ENCODE data around the gene PACRG.

Gene PACRG

GRCh38 chr6:163146036-163146435 is 418.3 kb downstream of the PACRG start:
- in situ Hi-C loops (cut with HindIII; ENCODE audit: low pct_unique_long_range_greater_than_20kb, low sequenced_read_pairs), result no loop called here
- TF ChIP-seq JUND (IDR thresholded peaks at IDR 0.05; ENCODE audit: low read depth), result no peak

DNA sequence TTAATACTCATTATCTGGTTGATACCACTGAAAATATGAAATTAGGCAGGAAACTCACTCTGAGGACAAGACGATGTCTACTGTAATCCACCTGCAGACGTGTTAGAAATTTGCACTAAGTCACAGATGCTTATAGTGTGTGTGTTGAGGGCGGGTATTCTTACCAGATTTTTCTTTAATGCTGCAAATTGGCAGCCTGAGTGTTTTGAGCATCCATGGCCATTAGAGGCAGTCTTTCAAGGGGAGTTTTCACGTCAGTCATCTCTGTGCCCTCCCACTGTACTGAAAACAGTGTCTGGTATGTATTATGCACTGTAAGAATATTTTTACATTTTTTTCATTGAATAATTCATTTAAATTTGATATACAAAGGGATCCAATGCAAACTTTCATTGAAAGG is 420.2 kb downstream of the PACRG start:
- DNase-seq (ENCODE audit: low read depth in 1 of 2, low spot score in 1 of 2), result peak; percentile 9 to 24
- no peak for TF ChIP-seq JUND (IDR thresholded peaks at IDR 0.05; ENCODE audit: low read depth)
- in situ Hi-C loops (cut with HindIII; ENCODE audit: low pct_unique_long_range_greater_than_20kb, low sequenced_read_pairs), result no loop called here

More at GRCh38 chr6:163146036-163146435, 418.3 kb downstream of the PACRG start:
- no peak for DNase-seq (ENCODE audit: low read depth in 1 of 2, low spot score in 1 of 2)

GRCh38 chr6:163148451-163149278 is 420.9 kb downstream of the PACRG start:
- TF ChIP-seq JUND (IDR thresholded peaks at IDR 0.05; ENCODE audit: low read depth), result no peak
- no peak for DNase-seq (ENCODE audit: low read depth in 1 of 2, low spot score in 1 of 2)
- in situ Hi-C loops (cut with HindIII; ENCODE audit: low pct_unique_long_range_greater_than_20kb, low sequenced_read_pairs), result no loop called here

DNA sequence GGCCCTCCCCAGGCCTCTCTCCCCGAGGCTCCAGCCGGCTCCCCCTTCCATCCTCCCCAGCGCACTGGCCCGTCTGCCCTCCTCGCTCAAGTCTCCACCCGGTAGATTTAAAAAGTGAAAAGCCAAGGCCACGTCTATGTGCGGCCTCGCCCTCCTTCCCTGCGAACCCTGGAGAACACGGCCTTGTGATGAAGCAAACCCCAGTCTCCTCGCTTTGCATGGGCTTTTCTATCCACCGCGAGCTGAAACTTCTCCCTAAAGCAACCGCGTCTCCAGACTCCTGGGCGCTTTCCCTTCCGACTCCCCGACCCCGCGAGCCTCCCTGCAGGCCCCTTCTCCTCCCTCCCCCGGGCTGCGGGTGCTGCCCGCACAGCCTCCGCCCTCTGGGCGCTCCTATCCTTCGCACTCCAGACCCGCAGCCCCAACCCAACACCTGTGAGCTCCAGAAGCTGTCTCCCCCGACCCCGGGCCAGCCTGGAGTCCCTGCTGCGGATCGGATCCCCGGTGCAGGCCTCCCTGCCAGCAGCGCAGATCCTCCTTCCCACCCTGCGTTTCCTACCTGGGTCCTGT is 421.6 kb downstream of the PACRG start:
- no peak for TF ChIP-seq JUND (IDR thresholded peaks at IDR 0.05; ENCODE audit: low read depth)
- no peak for DNase-seq (ENCODE audit: low read depth in 1 of 2, low spot score in 1 of 2)
- in situ Hi-C loops (cut with HindIII; ENCODE audit: low pct_unique_long_range_greater_than_20kb, low sequenced_read_pairs), result no loop called here

DNA sequence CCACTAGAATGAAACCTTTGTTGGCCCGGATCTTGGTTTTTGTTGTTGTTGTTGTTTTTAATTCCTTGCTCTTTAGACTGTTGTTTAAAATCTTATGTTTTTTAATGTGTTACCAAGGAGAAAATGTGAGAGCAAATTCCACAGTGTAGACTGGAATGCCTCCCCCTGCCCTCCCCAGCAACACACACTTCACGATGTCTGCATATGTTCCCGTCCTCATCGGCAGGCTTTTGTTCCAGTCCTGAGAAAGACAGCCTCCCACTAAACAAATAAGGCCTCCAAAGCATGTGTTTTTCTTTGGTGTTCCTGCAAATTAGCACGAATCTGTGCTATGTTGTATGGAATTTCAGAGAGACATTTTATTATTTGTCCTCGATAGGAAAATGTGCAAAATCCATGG is 423.4 kb downstream of the PACRG start:
- in situ Hi-C loops (cut with HindIII; ENCODE audit: low pct_unique_long_range_greater_than_20kb, low sequenced_read_pairs), result no loop called here
- DNase-seq (ENCODE audit: low read depth in 1 of 2, low spot score in 1 of 2), result no peak
- TF ChIP-seq JUND (IDR thresholded peaks at IDR 0.05; ENCODE audit: low read depth), result no peak

GRCh38 chr6:163152701-163153100 is 424.9 kb downstream of the PACRG start:
- in situ Hi-C loops (cut with HindIII; ENCODE audit: low pct_unique_long_range_greater_than_20kb, low sequenced_read_pairs), result no loop called here
- no peak for DNase-seq (ENCODE audit: low read depth in 1 of 2, low spot score in 1 of 2)
- no peak for TF ChIP-seq JUND (IDR thresholded peaks at IDR 0.05; ENCODE audit: low read depth)

GRCh38 chr6:163159110-163159509 is 431.3 kb downstream of the PACRG start:
- DNase-seq (ENCODE audit: low read depth in 1 of 2, low spot score in 1 of 2), result no peak
- no peak for TF ChIP-seq JUND (IDR thresholded peaks at IDR 0.05; ENCODE audit: low read depth)
- in situ Hi-C loops (cut with HindIII; ENCODE audit: low pct_unique_long_range_greater_than_20kb, low sequenced_read_pairs), result no loop called here

DNA sequence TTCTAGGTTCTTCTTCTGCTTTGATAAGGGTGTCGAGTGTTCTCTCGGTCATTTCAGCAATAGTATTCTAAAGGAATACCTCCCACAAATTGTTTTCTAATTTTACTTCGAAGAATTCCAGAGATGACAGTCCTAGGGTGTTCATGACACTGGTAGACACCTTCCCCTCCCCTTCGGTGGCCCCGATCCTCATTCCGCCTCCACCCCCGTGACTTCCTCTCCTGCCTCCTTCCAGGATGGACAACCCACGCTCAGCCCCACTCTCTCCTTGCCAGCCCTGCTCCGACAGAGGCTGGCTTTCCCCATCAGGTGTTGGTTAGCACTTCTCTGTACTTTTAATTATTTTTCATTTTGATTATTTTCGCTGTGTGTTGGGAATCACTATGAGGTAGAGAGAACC is 431.9 kb downstream of the PACRG start:
- no peak for DNase-seq (ENCODE audit: low read depth in 1 of 2, low spot score in 1 of 2)
- in situ Hi-C loops (cut with HindIII; ENCODE audit: low pct_unique_long_range_greater_than_20kb, low sequenced_read_pairs), result no loop called here
- TF ChIP-seq JUND (IDR thresholded peaks at IDR 0.05; ENCODE audit: low read depth), result no peak

DNA sequence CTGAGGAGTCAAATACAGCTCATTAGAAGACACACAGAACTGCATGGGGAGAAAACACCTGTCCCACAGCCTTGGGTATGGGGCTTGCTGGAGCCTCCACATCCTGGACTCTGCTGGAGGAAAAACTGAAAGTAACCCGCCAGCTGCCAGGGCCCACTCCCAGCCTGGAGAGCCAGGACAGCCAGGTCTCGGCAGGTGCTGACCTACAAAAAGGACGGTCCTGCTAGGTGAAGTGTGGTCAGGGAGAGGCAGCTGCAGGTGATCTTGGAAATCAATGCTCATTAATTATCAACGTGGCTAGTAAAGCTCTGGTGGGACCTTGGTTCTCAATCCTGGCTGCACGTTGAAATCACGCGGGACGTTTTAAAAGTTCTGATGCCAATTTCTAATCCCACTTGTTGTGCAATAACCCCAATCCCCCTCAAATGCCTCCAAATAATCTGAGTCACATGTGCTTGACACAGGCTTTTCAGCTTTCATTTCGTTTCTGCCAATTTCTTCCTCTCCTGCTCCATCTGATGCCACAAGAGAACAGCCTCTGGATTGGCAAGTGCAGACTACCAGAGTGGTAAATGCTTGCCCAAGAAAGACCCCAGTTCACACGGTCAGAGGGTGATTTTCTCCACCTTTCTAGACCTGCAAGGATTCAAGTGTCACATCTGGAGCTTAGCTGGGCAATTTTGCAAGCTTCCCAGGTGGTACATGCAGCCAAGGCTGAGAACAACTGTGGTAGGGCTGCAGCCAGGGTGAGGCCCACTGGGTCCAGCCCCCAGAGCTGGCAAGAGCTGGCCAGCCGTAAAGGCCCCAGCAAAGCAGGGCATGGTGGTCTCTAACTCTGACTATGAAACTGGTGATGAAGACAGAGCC is 434.5 kb downstream of the PACRG start:
- in situ Hi-C loops (cut with HindIII; ENCODE audit: low pct_unique_long_range_greater_than_20kb, low sequenced_read_pairs), result no loop called here
- TF ChIP-seq JUND (IDR thresholded peaks at IDR 0.05; ENCODE audit: low read depth), result no peak

DNA sequence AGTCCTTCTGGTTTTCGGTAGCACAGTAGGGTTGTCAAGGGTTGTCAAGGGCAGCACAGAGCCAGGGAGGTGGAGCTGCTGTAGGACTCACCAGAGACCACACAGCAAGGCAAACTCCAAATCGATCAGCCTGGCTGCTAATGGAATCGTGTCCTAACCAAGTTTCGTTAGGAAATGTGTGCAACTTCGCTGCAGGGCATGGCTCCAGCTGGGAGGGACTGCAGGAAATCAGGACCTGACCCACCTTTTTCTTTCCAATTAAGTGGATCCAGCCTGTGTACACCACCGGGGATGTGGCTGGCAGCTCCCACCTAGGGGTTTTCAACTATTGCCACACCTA is 435.1 kb downstream of the PACRG start:
- no peak for TF ChIP-seq JUND (IDR thresholded peaks at IDR 0.05; ENCODE audit: low read depth)
- DNase-seq (ENCODE audit: low read depth in 1 of 2, low spot score in 1 of 2), result no peak
- in situ Hi-C loops (cut with HindIII; ENCODE audit: low pct_unique_long_range_greater_than_20kb, low sequenced_read_pairs), result no loop called here

More for the DNA sequence above, 434.5 kb downstream of the PACRG start:
- no peak for DNase-seq (ENCODE audit: low read depth in 1 of 2, low spot score in 1 of 2)

GRCh38 chr6:163164175-163164900 is 436.6 kb downstream of the PACRG start:
- in situ Hi-C loops (cut with HindIII; ENCODE audit: low pct_unique_long_range_greater_than_20kb, low sequenced_read_pairs), result no loop called here
- no peak for DNase-seq (ENCODE audit: low read depth in 1 of 2, low spot score in 1 of 2)
- no peak for TF ChIP-seq JUND (IDR thresholded peaks at IDR 0.05; ENCODE audit: low read depth)

- no peak for TF ChIP-seq JUND (IDR thresholded peaks at IDR 0.05; ENCODE audit: low read depth)
- no peak for DNase-seq (ENCODE audit: low read depth in 1 of 2, low spot score in 1 of 2)
- in situ Hi-C loops (cut with HindIII; ENCODE audit: low pct_unique_long_range_greater_than_20kb, low sequenced_read_pairs), result no loop called here
Measured at GRCh38 chr6:163165155-163165910, 437.6 kb downstream of the PACRG start.

All from T47D (cell line).